ENCODE data around the gene DNAH6.

DNA sequence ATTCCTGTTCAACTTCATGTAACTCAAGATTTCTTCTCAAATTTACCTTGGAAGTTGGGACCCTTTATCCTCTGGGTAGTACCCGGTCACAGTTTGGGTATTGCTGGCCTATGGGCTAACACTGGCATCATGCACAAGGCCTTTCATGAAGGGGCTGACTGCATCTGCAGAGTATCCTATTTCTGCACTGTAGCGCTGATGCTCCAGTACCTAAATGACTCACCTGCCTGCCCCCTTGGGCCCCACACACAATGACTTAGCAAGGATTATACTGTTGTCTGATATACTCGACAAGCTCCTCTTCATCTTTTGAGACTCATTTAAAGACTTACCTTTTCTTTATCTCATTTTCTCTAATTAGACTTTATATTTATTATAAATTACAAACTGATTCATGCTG lies 39.9 kb downstream of the DNAH6 start:
- TF ChIP-seq, protein P1, sequence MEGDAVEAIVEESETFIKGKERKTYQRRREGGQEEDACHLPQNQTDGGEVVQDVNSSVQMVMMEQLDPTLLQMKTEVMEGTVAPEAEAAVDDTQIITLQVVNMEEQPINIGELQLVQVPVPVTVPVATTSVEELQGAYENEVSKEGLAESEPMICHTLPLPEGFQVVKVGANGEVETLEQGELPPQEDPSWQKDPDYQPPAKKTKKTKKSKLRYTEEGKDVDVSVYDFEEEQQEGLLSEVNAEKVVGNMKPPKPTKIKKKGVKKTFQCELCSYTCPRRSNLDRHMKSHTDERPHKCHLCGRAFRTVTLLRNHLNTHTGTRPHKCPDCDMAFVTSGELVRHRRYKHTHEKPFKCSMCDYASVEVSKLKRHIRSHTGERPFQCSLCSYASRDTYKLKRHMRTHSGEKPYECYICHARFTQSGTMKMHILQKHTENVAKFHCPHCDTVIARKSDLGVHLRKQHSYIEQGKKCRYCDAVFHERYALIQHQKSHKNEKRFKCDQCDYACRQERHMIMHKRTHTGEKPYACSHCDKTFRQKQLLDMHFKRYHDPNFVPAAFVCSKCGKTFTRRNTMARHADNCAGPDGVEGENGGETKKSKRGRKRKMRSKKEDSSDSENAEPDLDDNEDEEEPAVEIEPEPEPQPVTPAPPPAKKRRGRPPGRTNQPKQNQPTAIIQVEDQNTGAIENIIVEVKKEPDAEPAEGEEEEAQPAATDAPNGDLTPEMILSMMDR (IDR thresholded peaks at IDR 0.05) = no peak
- TF ChIP-seq PRDM15 (CRISPR knock-in tag; IDR thresholded peaks at IDR 0.05) (no peak), SP1 (CRISPR knock-in tag; conservative IDR thresholded peaks at IDR 0.05) (no peak)
- TF ChIP-seq, protein P2, sequence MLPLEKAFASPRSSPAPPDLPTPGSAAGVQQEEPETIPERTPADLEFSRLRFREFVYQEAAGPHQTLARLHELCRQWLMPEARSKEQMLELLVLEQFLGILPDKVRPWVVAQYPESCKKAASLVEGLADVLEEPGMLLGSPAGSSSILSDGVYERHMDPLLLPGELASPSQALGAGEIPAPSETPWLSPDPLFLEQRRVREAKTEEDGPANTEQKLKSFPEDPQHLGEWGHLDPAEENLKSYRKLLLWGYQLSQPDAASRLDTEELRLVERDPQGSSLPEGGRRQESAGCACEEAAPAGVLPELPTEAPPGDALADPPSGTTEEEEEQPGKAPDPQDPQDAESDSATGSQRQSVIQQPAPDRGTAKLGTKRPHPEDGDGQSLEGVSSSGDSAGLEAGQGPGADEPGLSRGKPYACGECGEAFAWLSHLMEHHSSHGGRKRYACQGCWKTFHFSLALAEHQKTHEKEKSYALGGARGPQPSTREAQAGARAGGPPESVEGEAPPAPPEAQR (CRISPR knock-in tag; IDR thresholded peaks at IDR 0.05) = no peak

All from WTC11 (cell line).